ENCODE data around the gene OGFOD3.

DNA sequence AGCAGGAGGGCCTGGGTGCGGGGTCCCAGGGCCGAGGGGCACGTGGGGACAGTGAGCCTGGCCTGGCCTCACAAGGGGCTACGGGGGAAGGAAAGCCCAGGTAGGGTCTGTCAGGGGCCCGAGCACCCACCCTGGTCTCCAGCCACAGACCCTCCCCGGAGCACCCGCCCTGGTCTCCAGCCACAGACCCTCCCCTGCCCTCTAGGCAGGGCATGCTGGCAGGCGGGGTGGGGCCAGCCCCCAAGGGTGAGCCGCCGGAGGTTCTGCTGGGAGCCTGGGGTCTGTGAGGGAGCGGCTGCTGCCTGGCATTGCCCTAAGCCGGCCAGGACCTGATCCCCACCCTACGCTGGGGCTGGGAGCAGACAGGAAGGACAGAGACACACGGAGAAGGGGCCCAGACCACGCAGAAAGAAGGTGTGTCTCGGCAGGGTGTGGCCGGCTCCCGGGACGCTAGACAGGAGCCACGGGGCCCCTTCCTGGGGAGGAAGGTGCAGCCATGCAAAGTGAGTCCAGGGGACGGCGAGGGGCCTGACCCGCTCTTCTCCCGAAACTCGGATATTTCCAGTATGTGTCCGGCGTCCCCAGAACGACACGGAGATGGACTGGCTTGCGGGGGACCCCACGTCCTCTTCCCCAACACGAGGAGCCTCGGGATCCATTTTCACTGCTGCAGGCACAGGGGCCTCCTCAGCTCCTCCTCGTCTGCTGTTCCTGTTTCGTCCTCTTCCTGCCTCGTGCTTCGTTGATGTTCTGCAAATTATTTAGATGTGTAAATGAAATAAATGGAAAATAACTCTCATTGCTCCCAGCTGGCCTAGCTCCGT is 31.3 kb downstream of the OGFOD3 start:
- TF ChIP-seq CTCF (conservative IDR thresholded peaks at IDR 0.05) (no peak), ZFX (IDR thresholded peaks at IDR 0.05) (no peak)

Data from C4-2B (cell line).